GM06990 (cell line): ENCODE measurements around the gene NTPCR.
"Not testable (repeated sequence)": the region's sequence is repeated elsewhere in the genome, so short reads cannot be mapped to it uniquely, and the experiment has no call there.

ENCODE experiments used
- DNase-seq: peaks from one replicate; pipeline ENCODE4 v3.0.0-alpha.2; 2011; ENCODE audit not compliant: insufficient read length; ENCODE audit errors: extremely low read depth
- H3K27me3 ChIP-seq: replicated peaks from 2 replicates; pipeline ENCODE4 v1.6.0; 2011; ENCODE audit warnings: low read length; ENCODE audit not compliant: control insufficient read depth, insufficient read depth
- H3K36me3 ChIP-seq: 2 replicates; pipeline ENCODE4 v1.5.1; 2011; ENCODE audit warnings: low read length; ENCODE audit not compliant: control insufficient read depth, insufficient read depth
- H3K4me3 ChIP-seq: replicated peaks from 2 replicates; pipeline ENCODE4 v1.5.1; 2011; ENCODE audit warnings: low read depth, mild to moderate bottlenecking, control low read depth, low read length
- CTCF ChIP-seq: IDR thresholded peaks from 2 replicates; pipeline ENCODE4 v1.5.1; 2011; ENCODE audit warnings: low read length, control low read depth, mild to moderate bottlenecking, inconsistent platforms; ENCODE audit not compliant: insufficient read depth, poor library complexity, severe bottlenecking

The NTPCR gene

GRCh38 chr1:232921381-232921780 is 29.0 kb upstream of the NTPCR start:
- no peak for DNase-seq
- Histone ChIP-seq H3K27me3 (no peaks in the 10 kb centered on the region), H3K4me3 (no peak overlapping the region), H3K36me3 (no peaks in the 10 kb centered on the region)
- no peak for TF ChIP-seq CTCF

- H3K4me3 ChIP-seq, result no peak overlapping the region
- TF ChIP-seq CTCF, result no peak
- H3K27me3 ChIP-seq, result no peaks in the 10 kb centered on the region
- H3K36me3 ChIP-seq, result no peaks in the 10 kb centered on the region
- DNase-seq, result no peak
These were observed 27.9 kb upstream of the NTPCR start for GRCh38 chr1:232922485-232922884.

- TF ChIP-seq CTCF, result no peak
- Histone ChIP-seq H3K36me3 (no peaks in the 10 kb centered on the region), H3K4me3 (no peak overlapping the region), H3K27me3 (no peaks in the 10 kb centered on the region)
- peak; percentile 8 for DNase-seq
These were observed 26.5 kb upstream of the NTPCR start for GRCh38 chr1:232923739-232924386.

- Histone ChIP-seq H3K4me3 (no peak overlapping the region), H3K36me3 (no peaks in the 10 kb centered on the region), H3K27me3 (no peaks in the 10 kb centered on the region)
- no peak for TF ChIP-seq CTCF
- no peak for DNase-seq
These were observed 25.5 kb upstream of the NTPCR start for GRCh38 chr1:232924874-232925273.

- no peak for TF ChIP-seq CTCF
- Histone ChIP-seq H3K27me3 (no peaks in the 10 kb centered on the region), H3K36me3 (no peaks in the 10 kb centered on the region), H3K4me3 (no peak overlapping the region)
- DNase-seq, result no peak
These were observed 24.8 kb upstream of the NTPCR start for GRCh38 chr1:232925421-232926220.

- H3K4me3 ChIP-seq, DNase-seq, H3K36me3 ChIP-seq, H3K27me3 ChIP-seq: not testable (repeated sequence)
These were observed 23.2 kb upstream of the NTPCR start for GRCh38 chr1:232927166-232927565.
